NCI-H446 (cell line): Measurements from ENCODE around the gene SLIT3.

ENCODE experiments used
- DNase-seq, 2 experiments: peaks; one replicate each; lab custom pipeline; 2025; lab: John Stamatoyannopoulos, UW

The SLIT3 gene

GRCh38 chr5:169299191-169299662 is 1.7 kb downstream of the SLIT3 start:
- no peak for DNase-seq

- no peak for DNase-seq
These were observed 2.7 kb downstream of the SLIT3 start for GRCh38 chr5:169298193-169298592.

GRCh38 chr5:169296419-169297143 is 4.4 kb downstream of the SLIT3 start:
- DNase-seq = no peak

DNA sequence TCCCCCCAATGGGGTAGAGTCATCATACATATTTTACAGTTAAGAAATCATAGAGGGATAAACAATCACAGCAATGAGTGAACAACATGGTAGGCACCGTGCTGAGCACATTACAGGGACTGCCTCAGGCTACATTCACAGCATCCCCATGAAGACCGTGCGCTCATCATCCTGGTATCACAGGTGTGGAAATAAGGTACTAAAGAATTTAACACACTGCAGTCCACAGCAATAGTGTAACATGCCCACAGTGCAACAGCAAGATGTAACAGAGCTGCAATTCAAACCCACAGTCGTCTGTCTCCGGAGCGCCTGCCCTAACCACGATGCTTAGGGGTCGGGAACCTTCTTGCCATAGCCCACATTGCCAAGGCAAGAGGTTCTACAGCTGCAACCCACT is 5.6 kb downstream of the SLIT3 start:
- DNase-seq = no peak

- no peak for DNase-seq
These were observed 6.3 kb downstream of the SLIT3 start for GRCh38 chr5:169294621-169295020.

DNA sequence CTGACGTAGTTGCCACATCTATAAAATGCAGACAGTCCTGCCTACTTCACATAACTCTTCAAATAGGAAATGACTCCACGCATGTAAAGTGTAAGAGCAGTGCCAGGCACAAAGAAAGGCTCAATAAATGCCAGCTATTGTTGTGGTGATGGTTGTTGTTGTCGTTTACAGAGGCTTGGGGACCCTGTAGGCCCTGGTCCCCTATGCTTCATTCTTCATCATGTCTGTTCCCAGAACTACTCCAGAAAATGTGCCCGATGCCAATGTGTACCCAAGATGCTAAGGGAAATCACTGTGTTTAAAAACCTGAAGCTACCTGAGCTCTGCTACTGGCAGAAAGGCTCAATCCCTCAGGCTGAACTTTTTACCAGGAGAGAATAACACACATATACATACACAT is 9.1 kb downstream of the SLIT3 start:
- DNase-seq = no peak

- no peak for DNase-seq
These were observed 10.0 kb downstream of the SLIT3 start for GRCh38 chr5:169290895-169291294.

DNA sequence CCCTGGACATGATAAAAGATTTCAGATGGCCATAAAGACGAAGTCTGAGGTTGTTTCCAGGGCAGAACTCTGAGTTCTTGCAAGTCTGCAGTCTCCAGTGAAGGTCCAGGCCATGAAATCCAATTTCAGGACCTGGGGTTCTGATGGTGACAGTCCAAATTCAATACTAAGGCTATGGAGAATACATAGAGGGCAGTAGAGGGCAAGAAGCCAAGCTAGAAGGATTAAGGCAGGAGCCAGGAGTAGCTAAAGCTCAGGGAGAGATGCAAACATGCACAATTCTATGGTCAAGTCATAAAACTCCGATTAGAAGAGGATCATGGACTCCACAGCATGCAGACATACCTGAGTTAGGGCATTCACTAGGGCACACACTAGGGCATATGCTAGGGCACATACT is 11.4 kb downstream of the SLIT3 start:
- DNase-seq = no peak

GRCh38 chr5:169288066-169288930 is 12.6 kb downstream of the SLIT3 start:
- no peak for DNase-seq

- DNase-seq = no peak
These were observed 13.4 kb downstream of the SLIT3 start for GRCh38 chr5:169287529-169287928.

- DNase-seq = no peak
These were observed 14.2 kb downstream of the SLIT3 start for GRCh38 chr5:169286572-169287300.

- no peak for DNase-seq
These were observed 17.1 kb downstream of the SLIT3 start for GRCh38 chr5:169283887-169284286.

DNA sequence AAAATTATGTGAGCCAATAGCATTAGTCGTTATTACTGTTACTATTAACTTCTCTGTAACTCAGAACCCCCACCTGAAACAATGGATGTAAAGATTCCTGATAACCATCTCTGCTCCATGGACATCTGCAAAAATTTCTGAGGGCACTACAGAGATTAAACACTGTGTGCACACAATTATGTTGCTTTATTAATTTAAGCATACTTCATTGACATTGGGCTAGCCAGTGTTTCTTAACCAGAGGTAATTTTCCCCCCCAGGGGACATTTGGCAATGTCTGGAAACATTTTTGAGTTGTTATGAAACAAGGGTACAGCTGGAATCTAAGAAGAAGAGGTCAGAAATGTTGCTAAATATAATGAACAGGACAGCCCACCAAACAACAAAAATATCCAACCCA is 19.3 kb downstream of the SLIT3 start:
- no peak for DNase-seq

DNA sequence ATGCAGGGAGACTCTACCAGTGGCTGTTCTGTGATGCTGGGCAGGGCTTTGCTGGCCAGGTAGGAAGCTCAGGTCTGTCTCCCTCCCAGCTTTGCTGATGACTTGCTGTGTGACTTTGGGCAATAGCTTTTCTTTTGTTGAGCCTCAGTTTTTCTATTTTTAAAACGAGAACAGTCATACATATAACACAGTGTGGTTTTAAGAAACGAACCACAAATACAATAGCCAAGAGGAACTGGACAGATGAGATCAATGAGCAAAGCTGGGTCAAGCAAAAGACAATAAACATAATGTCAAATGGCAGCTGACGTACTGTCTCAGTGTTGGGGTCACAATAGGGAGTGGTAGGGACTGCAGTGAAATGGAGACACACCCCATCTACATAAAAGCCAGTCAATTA is 20.2 kb downstream of the SLIT3 start:
- DNase-seq = no peak

- no peak for DNase-seq
These were observed 20.7 kb downstream of the SLIT3 start for GRCh38 chr5:169280286-169280685.

DNA sequence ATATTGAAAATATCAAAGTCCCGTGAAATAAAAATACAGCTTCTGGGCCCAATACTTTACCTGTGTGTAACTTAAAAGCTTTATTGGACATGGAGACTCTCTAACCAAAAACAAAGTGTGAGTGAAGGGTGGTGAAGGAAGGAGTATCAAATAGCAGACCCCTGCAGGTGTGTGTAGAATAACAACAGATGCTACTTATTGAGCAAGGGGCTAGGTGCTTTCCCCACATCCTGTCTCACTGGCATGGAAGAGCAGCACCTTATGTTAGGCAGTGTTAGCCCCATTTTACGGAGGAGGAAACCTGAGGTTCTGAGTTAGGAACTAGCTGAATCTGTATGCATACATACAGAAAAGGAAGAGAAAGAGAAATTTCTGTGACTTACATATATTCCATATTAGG is 21.8 kb downstream of the SLIT3 start:
- DNase-seq = no peak

DNA sequence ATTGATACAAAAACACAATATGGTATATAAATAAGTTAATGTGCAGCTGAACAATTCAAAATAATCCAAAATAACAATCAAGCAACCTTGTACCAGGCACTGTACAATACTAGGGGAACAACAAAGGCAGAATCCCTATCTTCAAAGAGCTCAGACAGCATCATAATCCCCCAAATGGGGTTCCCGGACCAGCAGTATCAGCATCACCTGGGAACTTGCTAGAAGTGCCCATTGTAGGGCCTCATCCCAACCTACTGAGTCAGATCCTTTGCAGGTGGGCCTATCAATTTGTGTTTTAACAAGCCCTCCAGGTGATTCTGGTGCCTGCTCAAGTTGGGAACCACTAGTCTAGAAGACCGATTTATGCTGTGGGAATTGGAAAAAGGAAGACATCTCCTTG is 27.1 kb downstream of the SLIT3 start:
- no peak for DNase-seq

GRCh38 chr5:169273451-169273850 is 27.5 kb downstream of the SLIT3 start:
- DNase-seq = no peak

DNA sequence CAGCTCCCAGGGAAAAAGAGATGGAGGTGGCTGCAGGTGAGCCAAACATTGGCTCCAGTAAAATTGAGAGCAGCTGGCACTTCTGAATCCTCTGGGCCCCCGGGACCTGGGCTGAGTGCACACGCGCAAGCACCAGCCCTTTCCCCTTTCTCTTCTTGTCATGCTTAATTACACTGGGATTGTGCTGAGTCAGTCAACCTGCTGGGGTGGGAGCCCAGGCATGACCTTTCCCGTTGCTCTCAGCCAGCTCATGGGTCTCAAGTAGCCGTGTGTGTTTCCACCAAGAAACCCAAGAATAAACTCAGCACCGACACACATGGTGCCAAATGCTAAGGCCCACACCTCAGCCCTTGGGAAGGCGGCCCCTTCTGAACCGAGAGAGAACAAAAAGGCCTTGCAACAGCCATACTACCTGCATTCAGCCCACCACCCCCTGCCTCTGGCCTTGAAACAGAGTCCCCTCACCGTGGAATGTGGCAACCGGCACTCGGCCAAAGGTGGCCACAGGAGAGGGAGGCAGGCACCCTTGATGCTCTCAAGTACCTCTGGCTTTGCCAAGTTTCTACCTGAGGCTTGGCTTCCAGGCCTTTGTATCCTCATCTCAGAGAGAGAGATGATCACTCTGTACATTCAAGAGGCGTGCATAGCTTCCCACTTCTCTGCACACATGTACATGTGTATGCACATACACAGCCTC is 28.1 kb downstream of the SLIT3 start:
- DNase-seq = no peak

DNA sequence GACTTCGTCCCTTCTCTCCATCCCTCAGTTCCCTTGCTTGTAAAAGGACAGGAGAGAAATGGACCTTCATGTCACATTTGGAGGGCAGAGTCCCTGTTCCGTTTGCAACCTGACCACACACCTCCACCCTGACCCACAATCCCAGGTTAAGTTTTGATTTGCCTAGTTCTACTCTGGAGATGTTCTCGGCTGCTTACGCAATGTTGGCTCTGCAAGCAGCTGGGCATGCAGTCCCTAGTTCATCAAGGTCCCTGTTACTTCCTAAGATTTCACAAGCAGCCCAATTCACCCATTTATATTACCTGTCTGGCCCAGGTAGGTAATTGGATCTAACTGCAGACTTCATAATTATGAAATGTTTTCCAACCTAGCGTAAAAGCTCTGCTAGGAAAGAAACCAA is 28.8 kb downstream of the SLIT3 start:
- no peak for DNase-seq

GRCh38 chr5:169270827-169271226 is 30.1 kb downstream of the SLIT3 start:
- no peak for DNase-seq

DNA sequence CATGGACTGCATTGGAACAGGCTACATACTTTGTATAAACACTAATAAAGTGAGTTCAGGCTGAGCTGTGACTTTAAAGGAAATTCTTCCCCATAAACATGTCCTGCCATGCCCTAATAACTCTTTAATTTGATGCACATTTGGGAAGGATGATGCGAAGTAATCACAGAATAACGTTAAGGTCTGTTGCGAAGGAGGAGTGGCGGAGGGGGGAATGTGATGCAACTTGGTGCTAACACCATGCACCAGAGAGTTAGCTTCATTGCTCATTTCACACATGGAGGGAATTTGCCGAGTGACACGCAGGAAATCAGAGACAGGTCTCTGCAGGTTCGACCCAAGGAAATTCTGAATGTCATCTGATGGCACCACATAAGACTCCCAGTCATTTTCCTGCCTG is 32.9 kb downstream of the SLIT3 start:
- no peak for DNase-seq
